ENCODE results near the gene PTPRO. TPM values are rescaled to one million over a fixed set of nuclear protein-coding genes. Genes with fewer than 3 reads are reported as not detected.

The PTPRO gene
- polyA plus RNA-seq, 1 donor (not counting 4 experiments of a cell fraction or from before 2014, with no cell fraction given) = 0.17 TPM

DNA sequence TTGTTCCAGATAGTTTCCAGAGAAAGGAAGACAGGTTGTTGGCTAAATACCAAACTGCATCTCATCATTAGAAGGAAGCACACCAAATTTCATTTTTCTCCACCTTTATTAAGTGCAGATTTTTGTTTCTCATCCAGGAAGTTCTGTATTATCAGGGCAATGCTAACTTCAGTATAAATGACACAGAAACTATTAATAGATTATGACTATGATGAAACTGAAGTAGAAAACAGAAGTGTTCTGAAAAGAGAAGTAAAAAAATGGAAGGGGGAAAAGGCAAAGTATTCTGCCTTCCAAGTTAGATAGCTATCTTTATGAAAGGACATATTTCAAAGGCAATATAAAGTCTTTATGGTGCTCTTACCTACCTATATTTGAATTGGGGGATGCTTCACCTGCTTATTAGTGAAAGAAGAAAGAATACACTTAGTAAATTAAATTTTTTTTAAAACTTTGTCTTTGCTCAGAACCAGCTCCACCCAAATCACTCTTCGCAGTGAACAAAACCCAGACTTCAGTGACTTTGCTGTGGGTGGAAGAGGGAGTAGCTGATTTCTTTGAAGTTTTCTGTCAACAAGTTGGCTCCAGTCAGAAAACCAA is 223.9 kb downstream of the PTPRO start:
- H3K27ac ChIP-seq (ENCODE audit: control insufficient read depth, insufficient read depth, low read length) = no peak overlapping the region
- H4K20me1 ChIP-seq (ENCODE audit: control insufficient read depth, extremely low read depth, insufficient read depth, low read length) = no peaks in the 10 kb centered on the region
- H3K9me1 ChIP-seq (ENCODE audit: control insufficient read depth, extremely low read depth, insufficient read depth, low read length) = no peaks in the 10 kb centered on the region
- TF ChIP-seq EZH2 (IDR thresholded peaks at IDR 0.05; ENCODE audit: low read length) = no peak
- TF ChIP-seq, protein P1, sequence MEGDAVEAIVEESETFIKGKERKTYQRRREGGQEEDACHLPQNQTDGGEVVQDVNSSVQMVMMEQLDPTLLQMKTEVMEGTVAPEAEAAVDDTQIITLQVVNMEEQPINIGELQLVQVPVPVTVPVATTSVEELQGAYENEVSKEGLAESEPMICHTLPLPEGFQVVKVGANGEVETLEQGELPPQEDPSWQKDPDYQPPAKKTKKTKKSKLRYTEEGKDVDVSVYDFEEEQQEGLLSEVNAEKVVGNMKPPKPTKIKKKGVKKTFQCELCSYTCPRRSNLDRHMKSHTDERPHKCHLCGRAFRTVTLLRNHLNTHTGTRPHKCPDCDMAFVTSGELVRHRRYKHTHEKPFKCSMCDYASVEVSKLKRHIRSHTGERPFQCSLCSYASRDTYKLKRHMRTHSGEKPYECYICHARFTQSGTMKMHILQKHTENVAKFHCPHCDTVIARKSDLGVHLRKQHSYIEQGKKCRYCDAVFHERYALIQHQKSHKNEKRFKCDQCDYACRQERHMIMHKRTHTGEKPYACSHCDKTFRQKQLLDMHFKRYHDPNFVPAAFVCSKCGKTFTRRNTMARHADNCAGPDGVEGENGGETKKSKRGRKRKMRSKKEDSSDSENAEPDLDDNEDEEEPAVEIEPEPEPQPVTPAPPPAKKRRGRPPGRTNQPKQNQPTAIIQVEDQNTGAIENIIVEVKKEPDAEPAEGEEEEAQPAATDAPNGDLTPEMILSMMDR (optimal IDR thresholded peaks at IDR 0.05 in 1 of 3, IDR thresholded peaks at IDR 0.05 in 1 of 3, conservative IDR thresholded peaks at IDR 0.05 in 1 of 3; ENCODE audit: extremely low read depth in 1 of 3, insufficient read depth in 2 of 3, low read length in 3 of 3) = no peak
- dilution Hi-C loops (cut with MboI; ENCODE audit: extremely low pct_ligation_motif_present, low sequenced_read_pairs) = no loop called here
- no peak overlapping the region for H3K9ac ChIP-seq (ENCODE audit: control insufficient read depth, extremely low read depth, insufficient read depth, low read length)
- H3K27me3 ChIP-seq (ENCODE audit: control insufficient read depth, extremely low read depth, insufficient read depth, low read length) = no peaks in the 10 kb centered on the region
- no peak overlapping the region for H2AFZ ChIP-seq (ENCODE audit: control insufficient read depth, low read length)
- no peaks in the 10 kb centered on the region for H3K36me3 ChIP-seq (ENCODE audit: control insufficient read depth in 2 of 2, extremely low read depth in 1 of 2, insufficient read depth in 2 of 2, low read length in 2 of 2)
- DNase-seq (ENCODE audit: low read depth, low spot score) (no peak), FAIRE-seq (no peak)
- peaks cover 5% of the 10 kb centered on the region for H3K4me1 ChIP-seq (ENCODE audit: control insufficient read depth, extremely low read depth, insufficient read depth, low read length)
- no peak overlapping the region for H3K4me3 ChIP-seq (ENCODE audit: control insufficient read depth in 2 of 3, extremely low read depth in 1 of 3, insufficient read depth in 2 of 3, low read depth in 1 of 3, low read length in 3 of 3)
- no peak overlapping the region for H3K4me2 ChIP-seq (ENCODE audit: control insufficient read depth, extremely low read depth, insufficient read depth, low read depth, low read length)
- H3K79me2 ChIP-seq (ENCODE audit: control insufficient read depth, insufficient read depth, low read length) = no peaks in the 10 kb centered on the region
- H3K9me3 ChIP-seq (ENCODE audit: control insufficient read depth, low read depth, low read length) = no peaks in the 10 kb centered on the region

DNA sequence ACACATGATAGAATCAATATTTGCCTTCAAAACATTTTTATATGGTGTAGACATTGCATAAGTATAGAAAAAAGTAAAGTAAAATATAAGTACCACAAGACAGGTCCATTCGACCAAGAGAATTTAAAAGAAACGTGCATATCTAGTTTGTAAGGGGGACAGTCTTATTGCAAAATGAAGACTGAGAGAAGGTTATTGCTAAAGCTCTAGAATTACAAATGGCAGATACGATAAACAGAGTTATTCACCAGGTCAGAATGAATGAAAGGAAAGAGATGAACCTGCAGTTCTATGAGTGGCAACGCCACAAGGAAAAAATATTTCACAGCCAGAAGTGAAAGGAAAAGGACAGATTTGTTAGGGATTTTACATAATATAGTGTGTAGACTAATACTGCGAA is 224.8 kb downstream of the PTPRO start:
- H3K4me3 ChIP-seq (ENCODE audit: control insufficient read depth in 2 of 3, extremely low read depth in 1 of 3, insufficient read depth in 2 of 3, low read depth in 1 of 3, low read length in 3 of 3) = no peak overlapping the region
- FAIRE-seq = no peak
- H4K20me1 ChIP-seq (ENCODE audit: control insufficient read depth, extremely low read depth, insufficient read depth, low read length) = no peaks in the 10 kb centered on the region
- no peaks in the 10 kb centered on the region for H3K9me3 ChIP-seq (ENCODE audit: control insufficient read depth, low read depth, low read length)
- no peaks in the 10 kb centered on the region for H3K9me1 ChIP-seq (ENCODE audit: control insufficient read depth, extremely low read depth, insufficient read depth, low read length)
- H3K36me3 ChIP-seq (ENCODE audit: control insufficient read depth in 2 of 2, extremely low read depth in 1 of 2, insufficient read depth in 2 of 2, low read length in 2 of 2) = no peaks in the 10 kb centered on the region
- peaks cover 5% of the 10 kb centered on the region for H3K4me1 ChIP-seq (ENCODE audit: control insufficient read depth, extremely low read depth, insufficient read depth, low read length)
- DNase-seq (ENCODE audit: low read depth, low spot score) = no peak
- H3K79me2 ChIP-seq (ENCODE audit: control insufficient read depth, insufficient read depth, low read length) = no peaks in the 10 kb centered on the region
- no peak overlapping the region for H3K27ac ChIP-seq (ENCODE audit: control insufficient read depth, insufficient read depth, low read length)
- dilution Hi-C loops (cut with MboI; ENCODE audit: extremely low pct_ligation_motif_present, low sequenced_read_pairs) = no loop called here
- TF ChIP-seq, protein P1 (optimal IDR thresholded peaks at IDR 0.05 in 1 of 3, IDR thresholded peaks at IDR 0.05 in 1 of 3, conservative IDR thresholded peaks at IDR 0.05 in 1 of 3; ENCODE audit: extremely low read depth in 1 of 3, insufficient read depth in 2 of 3, low read length in 3 of 3) = no peak
- no peak for TF ChIP-seq EZH2 (IDR thresholded peaks at IDR 0.05; ENCODE audit: low read length)
- no peaks in the 10 kb centered on the region for H3K27me3 ChIP-seq (ENCODE audit: control insufficient read depth, extremely low read depth, insufficient read depth, low read length)
- no peak overlapping the region for H2AFZ ChIP-seq (ENCODE audit: control insufficient read depth, low read length)
- H3K4me2 ChIP-seq (ENCODE audit: control insufficient read depth, extremely low read depth, insufficient read depth, low read depth, low read length) = no peak overlapping the region
- H3K9ac ChIP-seq (ENCODE audit: control insufficient read depth, extremely low read depth, insufficient read depth, low read length) = no peak overlapping the region

Data from keratinocyte (primary cell).